Prostate gland (tissue), 2 donors: Measurements from ENCODE around the gene TNFSF11. TPM values are rescaled to one million over a fixed set of nuclear protein-coding genes. Genes with fewer than 3 reads are reported as not detected.

ENCODE experiments used
- DNase-seq: peaks from one replicate; pipeline ENCODE4 v3.0.0-alpha.2; 2019; ENCODE audit warnings: low spot score
- H3K27ac ChIP-seq, 2 donors: fragments of 200-600 bp; sonication (generic); 2 replicates each; pipeline ENCODE4 v1.5.1; 2017 to 2019
- H3K27me3 ChIP-seq: fragments of 200-600 bp; sonication (generic); replicated peaks from 2 replicates; pipeline ENCODE4 v1.5.1; 2019; ENCODE audit not compliant: insufficient read depth
- H3K36me3 ChIP-seq, 2 donors: fragments of 200-600 bp; sonication (generic); 1 replicate in 1 of 2; 2 replicates in 1 of 2; pipeline versions ENCODE4 v1.5.1 to v1.8.1; 2017 to 2019
- H3K4me1 ChIP-seq: fragments of 200-600 bp; sonication (generic); replicated peaks from 2 replicates; pipeline ENCODE4 v1.5.1; 2019
- H3K4me3 ChIP-seq, 2 donors: fragments of 200-600 bp; sonication (generic); 2 replicates each; pipeline ENCODE4 v1.5.1; 2017 to 2019
- H3K9me3 ChIP-seq: fragments of 200-600 bp; sonication (generic); 2 replicates; pipeline ENCODE4 v1.5.1; 2017
- CTCF ChIP-seq, 4 experiments: fragments of 200-600 bp in 2 of 4; fragments of 450-650 bp in 2 of 4; sonication (generic) in 2 of 4; IDR thresholded peaks; 1 replicate in 3 of 4; 2 replicates in 1 of 4; pipeline ENCODE4 v1.5.1; 2016 to 2019; ENCODE audit warnings: antibody characterized with exemption in 4 of 4, mild to moderate bottlenecking in 2 of 4, moderate library complexity in 2 of 4
- POLR2A ChIP-seq: fragments of 450-650 bp; IDR thresholded peaks from one replicate; pipeline ENCODE4 v1.6.1; 2016; ENCODE audit warnings: antibody characterized with exemption, mild to moderate bottlenecking
- POLR2AphosphoS5 ChIP-seq: sonication (generic); formaldehyde crosslinking; IDR thresholded peaks from one replicate; pipeline ENCODE4 v1.6.1; 2017; ENCODE audit warnings: antibody characterized with exemption
- WGBS: methylation state at CpG from one replicate; pipeline ENCODE4 v1.1.5; 2018; 5-methylcytosine and 5-hydroxymethylcytosine counted together
- intact Hi-C: fragments of 100-400 bp; cut with DNase I; formaldehyde crosslinking; loops from one replicate; pipeline ENCODE4 v1.14.2; 2022
- total RNA-seq, 2 donors: library from RNA; depleted of rRNA; stranded (reverse); fragments of >200 nt; gene quantifications; one replicate each; pipeline ENCODE4 v1.1.0, GENCODE V29; 2016

Gene TNFSF11
- total RNA-seq, 2 donors from 2014 or later = 1.2 TPM; not detected in 1

DNA sequence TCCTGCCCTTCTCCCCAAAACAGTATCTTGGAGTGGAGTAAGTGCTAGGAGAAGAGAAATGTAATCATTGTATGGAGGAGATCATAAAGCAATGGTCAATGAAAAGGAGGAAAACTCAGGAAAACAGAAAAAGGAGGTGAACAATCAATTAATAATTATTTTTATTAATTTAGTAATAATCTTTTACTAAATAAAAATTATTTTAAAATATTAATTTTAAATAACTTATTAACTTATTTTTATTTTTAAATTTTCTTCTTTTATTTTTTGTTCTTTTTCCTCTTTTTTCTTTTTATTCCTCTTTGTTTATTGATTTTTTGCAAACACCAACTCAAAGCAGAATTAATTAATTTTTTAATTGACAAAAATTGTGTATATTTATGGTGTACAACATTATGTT is 80.3 kb downstream of the TNFSF11 start:
- no peak for DNase-seq
- no peak for TF ChIP-seq CTCF (IDR thresholded peaks at IDR 0.05)
- TF ChIP-seq POLR2AphosphoS5 = no peak
- no peak for TF ChIP-seq POLR2A
- Histone ChIP-seq H3K27me3 (no peaks in the 10 kb centered on the region), H3K9me3 (no peaks in the 10 kb centered on the region), H3K27ac (no peak overlapping the region), H3K36me3 (no peaks in the 10 kb centered on the region), H3K4me3 (no peak overlapping the region), H3K4me1 (no peaks in the 10 kb centered on the region)
- intact Hi-C loops = no loop called here

DNA sequence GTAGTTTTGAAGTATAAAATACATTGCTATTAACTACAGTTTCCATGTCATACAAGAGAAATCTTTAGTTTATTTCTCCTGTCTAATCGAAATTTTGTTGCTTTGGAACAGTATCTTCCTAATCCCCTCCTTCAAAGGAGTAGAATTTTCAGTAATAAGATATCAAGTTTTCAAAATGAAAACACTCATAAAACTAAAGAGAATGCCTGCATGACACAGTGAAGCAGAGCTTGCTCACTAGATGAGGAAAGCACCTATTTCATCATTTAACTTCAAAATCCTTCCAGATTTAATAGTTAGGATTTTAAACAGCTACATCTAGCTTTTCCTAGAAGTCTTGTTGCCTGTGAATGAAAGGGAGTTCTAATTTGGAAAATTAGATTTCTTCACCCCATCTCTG is 80.8 kb downstream of the TNFSF11 start:
- 20% methylated on average over 1 of the region's 1 CpG for WGBS
- H3K9me3 ChIP-seq = no peaks in the 10 kb centered on the region
- H3K4me3 ChIP-seq = no peak overlapping the region

GRCh38 chr13:42656161-42656560 is 82.2 kb downstream of the TNFSF11 start:
- Histone ChIP-seq H3K9me3 (no peaks in the 10 kb centered on the region), H3K4me3 (no peak overlapping the region), H3K27me3 (no peaks in the 10 kb centered on the region), H3K36me3 (no peaks in the 10 kb centered on the region), H3K4me1 (no peaks in the 10 kb centered on the region), H3K27ac (no peak overlapping the region)
- no peak for TF ChIP-seq POLR2A
- no peak for TF ChIP-seq CTCF (IDR thresholded peaks at IDR 0.05)
- no peak for TF ChIP-seq POLR2AphosphoS5
- WGBS = 38% methylated on average over 1 of the region's 1 CpG
- no peak for DNase-seq
- intact Hi-C loops = no loop called here

More for the DNA sequence above, 80.8 kb downstream of the TNFSF11 start:
- no peaks in the 10 kb centered on the region for H3K4me1 ChIP-seq
- H3K36me3 ChIP-seq = no peaks in the 10 kb centered on the region
- no peak for DNase-seq
- no peaks in the 10 kb centered on the region for H3K27me3 ChIP-seq
- no peak overlapping the region for H3K27ac ChIP-seq
- TF ChIP-seq POLR2AphosphoS5 = no peak
- TF ChIP-seq POLR2A = no peak
- intact Hi-C loops = no loop called here

DNA sequence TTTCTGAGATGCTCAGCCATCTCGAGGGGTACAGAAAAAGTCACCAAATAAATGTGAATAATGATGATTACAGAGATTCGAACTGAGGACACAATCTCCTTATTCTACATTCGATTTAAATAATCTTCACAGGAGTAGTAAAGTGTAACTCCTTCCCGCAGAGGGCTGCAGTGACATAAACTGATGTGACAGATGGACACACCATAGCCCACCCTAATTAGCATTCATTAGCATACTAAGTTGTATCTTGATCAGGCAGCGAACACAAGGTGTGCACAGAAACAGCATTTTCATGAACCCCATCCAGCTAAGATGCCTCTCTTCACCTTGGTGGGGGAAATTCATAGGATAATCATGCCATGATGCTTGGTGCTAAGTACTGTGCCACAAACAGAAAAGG is 83.0 kb downstream of the TNFSF11 start:
- no peaks in the 10 kb centered on the region for H3K4me1 ChIP-seq
- no peaks in the 10 kb centered on the region for H3K27me3 ChIP-seq
- no peaks in the 10 kb centered on the region for H3K9me3 ChIP-seq
- no peaks in the 10 kb centered on the region for H3K36me3 ChIP-seq
- intact Hi-C loops = no loop called here
- H3K27ac ChIP-seq = no peak overlapping the region
- 92% methylated on average over 5 of the region's 5 CpGs for WGBS
- no peak for DNase-seq
- no peak overlapping the region for H3K4me3 ChIP-seq
- TF ChIP-seq POLR2AphosphoS5 (no peak), POLR2A (no peak), CTCF (IDR thresholded peaks at IDR 0.05) (no peak)

Other genes starting within 250 kb of the TNFSF11 start
- gene FAM216B, start 207.4 kb downstream of the TNFSF11 start, total RNA-seq = not detected